Keratinocyte (primary cell): ENCODE data around the gene ITPK1. TPM values are rescaled to one million over a fixed set of nuclear protein-coding genes. Genes with fewer than 3 reads are reported as not detected.

Experiments used
- DNase-seq: peaks from one replicate; pipeline ENCODE4 v3.0.0-alpha.2; 2011; ENCODE audit warnings: low read depth, missing footprints, low spot score
- FAIRE-seq: peaks from 2 replicates; lab custom pipeline; 2011; peaks lifted over from hg19 to GRCh38; lab: Jason Lieb, UNC
- H2AFZ ChIP-seq: 2 replicates; pipeline ENCODE4 v1.6.0; 2012; ENCODE audit warnings: low read length, control low read depth, inconsistent platforms; ENCODE audit not compliant: control insufficient read depth
- H3K27ac ChIP-seq: 2 replicates; pipeline ENCODE4 v1.5.1; 2011; ENCODE audit warnings: low read length; ENCODE audit not compliant: control insufficient read depth, insufficient read depth
- H3K27me3 ChIP-seq: 3 replicates; pipeline ENCODE4 v1.6.0; 2011; ENCODE audit warnings: low read length; ENCODE audit not compliant: control insufficient read depth, insufficient read depth; ENCODE audit errors: extremely low read depth
- H3K36me3 ChIP-seq, 2 experiments: 2 replicates in 1 of 2; 3 replicates in 1 of 2; pipeline ENCODE4 v1.5.1; 2011; ENCODE audit warnings: low read length in 2 of 2, mild to moderate bottlenecking in 1 of 2; ENCODE audit not compliant: control insufficient read depth in 2 of 2, insufficient read depth in 2 of 2; ENCODE audit errors: extremely low read depth in 1 of 2
- H3K4me1 ChIP-seq: 3 replicates; pipeline ENCODE4 v1.5.1; 2011; ENCODE audit warnings: low read length; ENCODE audit not compliant: control insufficient read depth, insufficient read depth; ENCODE audit errors: extremely low read depth
- H3K4me2 ChIP-seq: 3 replicates; pipeline ENCODE4 v1.6.0; 2011; ENCODE audit warnings: low read depth, low read length; ENCODE audit not compliant: control insufficient read depth, insufficient read depth; ENCODE audit errors: extremely low read depth
- H3K4me3 ChIP-seq, 3 experiments: fragments of 200-600 bp in 1 of 3; sonication (generic) in 1 of 3; 2 replicates in 2 of 3; 3 replicates in 1 of 3; pipeline ENCODE4 v1.5.1; 2011 to 2016; ENCODE audit warnings: low read length in 3 of 3, mild to moderate bottlenecking in 3 of 3, control low read depth in 2 of 3, inconsistent platforms in 1 of 3, low read depth in 1 of 3, mixed read lengths in 1 of 3, mixed run types in 1 of 3, moderate library complexity in 1 of 3; ENCODE audit not compliant: control insufficient read depth in 2 of 3, insufficient read depth in 2 of 3; ENCODE audit errors: extremely low read depth in 1 of 3
- H3K79me2 ChIP-seq: 2 replicates; pipeline ENCODE4 v1.6.0; 2012; ENCODE audit warnings: low read length; ENCODE audit not compliant: control insufficient read depth, insufficient read depth
- H3K9ac ChIP-seq: 3 replicates; pipeline ENCODE4 v1.6.0; 2011; ENCODE audit warnings: low read length; ENCODE audit not compliant: control insufficient read depth, insufficient read depth; ENCODE audit errors: extremely low read depth
- H3K9me1 ChIP-seq: 3 replicates; pipeline ENCODE4 v1.6.0; 2011; ENCODE audit warnings: low read length; ENCODE audit not compliant: control insufficient read depth, insufficient read depth; ENCODE audit errors: extremely low read depth
- H3K9me3 ChIP-seq: 2 replicates; pipeline ENCODE4 v1.5.1; 2012; ENCODE audit warnings: low read depth, low read length; ENCODE audit not compliant: control insufficient read depth
- H4K20me1 ChIP-seq: 3 replicates; pipeline ENCODE4 v1.6.0; 2011; ENCODE audit warnings: low read length; ENCODE audit not compliant: control insufficient read depth, insufficient read depth; ENCODE audit errors: extremely low read depth
- EZH2 ChIP-seq: IDR thresholded peaks from one replicate; pipeline ENCODE4 v1.6.1; 2012; ENCODE audit warnings: inconsistent platforms, mild to moderate bottlenecking, low read length, moderate library complexity
- dilution Hi-C: fragments of 300-500 bp; cut with MboI; formaldehyde crosslinking; loops from one replicate; pipeline ENCODE4 v1.7.0; 2020; ENCODE audit warnings: low sequenced_read_pairs; ENCODE audit not compliant: extremely low pct_ligation_motif_present
- polyA plus RNA-seq, 5 experiments: library from polyadenylated mRNA; depleted of rRNA in 3 of 5; stranded (reverse) in 3 of 5; stranded (forward) in 1 of 5; unstranded in 1 of 5; fragments of >200 nt; gene quantifications; 1 replicate in 1 of 5; 2 replicates in 3 of 5; 3 replicates in 1 of 5; pipeline versions ENCODE4 v1.2.1 to v1.2.3, GENCODE V29; 2011 to 2012; ENCODE audit warnings: missing spikeins in 2 of 5, low read depth in 1 of 5, low replicate concordance in 1 of 5
- TF ChIP-seq, protein P1 (sequence below), 3 experiments: IDR thresholded peaks in 1 of 3; conservative IDR thresholded peaks in 1 of 3; optimal IDR thresholded peaks in 1 of 3; 2 replicates in 2 of 3; 3 replicates in 1 of 3; pipeline versions ENCODE3 to v1.5.1; 2011; ENCODE audit warnings: low read length in 3 of 3, mild to moderate bottlenecking in 3 of 3, moderate library complexity in 2 of 3, control low read depth in 1 of 3, inconsistent platforms in 1 of 3; ENCODE audit not compliant: insufficient read depth in 2 of 3; ENCODE audit errors: extremely low read depth in 1 of 3

The ITPK1 gene
- polyA plus RNA-seq, 1 donor (not counting 4 experiments of a cell fraction or from before 2014, with no cell fraction given) = 67.8 TPM

- dilution Hi-C loops = no loop called here
- Histone ChIP-seq H3K9me1 (no peaks in the 10 kb centered on the region), H3K4me3 (no peak overlapping the region), H3K9ac (no peak overlapping the region), H3K27ac (no peak overlapping the region), H3K36me3 (no peaks in the 10 kb centered on the region), H3K4me2 (no peak overlapping the region), H3K4me1 (peaks cover 10% of the 10 kb centered on the region), H3K27me3 (no peaks in the 10 kb centered on the region), H3K79me2 (no peaks in the 10 kb centered on the region), H2AFZ (peak overlapping the region; percentile 49), H3K9me3 (no peaks in the 10 kb centered on the region), H4K20me1 (no peaks in the 10 kb centered on the region)
- TF ChIP-seq, protein P1, sequence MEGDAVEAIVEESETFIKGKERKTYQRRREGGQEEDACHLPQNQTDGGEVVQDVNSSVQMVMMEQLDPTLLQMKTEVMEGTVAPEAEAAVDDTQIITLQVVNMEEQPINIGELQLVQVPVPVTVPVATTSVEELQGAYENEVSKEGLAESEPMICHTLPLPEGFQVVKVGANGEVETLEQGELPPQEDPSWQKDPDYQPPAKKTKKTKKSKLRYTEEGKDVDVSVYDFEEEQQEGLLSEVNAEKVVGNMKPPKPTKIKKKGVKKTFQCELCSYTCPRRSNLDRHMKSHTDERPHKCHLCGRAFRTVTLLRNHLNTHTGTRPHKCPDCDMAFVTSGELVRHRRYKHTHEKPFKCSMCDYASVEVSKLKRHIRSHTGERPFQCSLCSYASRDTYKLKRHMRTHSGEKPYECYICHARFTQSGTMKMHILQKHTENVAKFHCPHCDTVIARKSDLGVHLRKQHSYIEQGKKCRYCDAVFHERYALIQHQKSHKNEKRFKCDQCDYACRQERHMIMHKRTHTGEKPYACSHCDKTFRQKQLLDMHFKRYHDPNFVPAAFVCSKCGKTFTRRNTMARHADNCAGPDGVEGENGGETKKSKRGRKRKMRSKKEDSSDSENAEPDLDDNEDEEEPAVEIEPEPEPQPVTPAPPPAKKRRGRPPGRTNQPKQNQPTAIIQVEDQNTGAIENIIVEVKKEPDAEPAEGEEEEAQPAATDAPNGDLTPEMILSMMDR (optimal IDR thresholded peaks at IDR 0.05 in 1 of 3, IDR thresholded peaks at IDR 0.05 in 1 of 3, conservative IDR thresholded peaks at IDR 0.05 in 1 of 3; ENCODE audit: extremely low read depth in 1 of 3, insufficient read depth in 2 of 3, low read length in 3 of 3) = no peak
- TF ChIP-seq EZH2 = no peak
- DNase-seq (no peak), FAIRE-seq (no peak)
These were observed 20.3 kb upstream of the ITPK1 start for GRCh38 chr14:93136009-93136408.

GRCh38 chr14:93135399-93135798 is 19.7 kb upstream of the ITPK1 start:
- dilution Hi-C loops = no loop called here
- Histone ChIP-seq H3K4me1 (peaks cover 10% of the 10 kb centered on the region), H2AFZ (no peak overlapping the region), H3K9ac (no peak overlapping the region), H4K20me1 (no peaks in the 10 kb centered on the region), H3K27me3 (no peaks in the 10 kb centered on the region), H3K9me3 (no peaks in the 10 kb centered on the region), H3K9me1 (no peaks in the 10 kb centered on the region), H3K4me2 (no peak overlapping the region), H3K27ac (no peak overlapping the region), H3K79me2 (no peaks in the 10 kb centered on the region), H3K36me3 (no peaks in the 10 kb centered on the region), H3K4me3 (no peak overlapping the region)
- TF ChIP-seq EZH2 = no peak
- TF ChIP-seq, protein P1 (optimal IDR thresholded peaks at IDR 0.05 in 1 of 3, IDR thresholded peaks at IDR 0.05 in 1 of 3, conservative IDR thresholded peaks at IDR 0.05 in 1 of 3; ENCODE audit: extremely low read depth in 1 of 3, insufficient read depth in 2 of 3, low read length in 3 of 3) = no peak
- DNase-seq (no peak), FAIRE-seq (no peak)
